Measurements from ENCODE around the gene VPS4A.

DNA sequence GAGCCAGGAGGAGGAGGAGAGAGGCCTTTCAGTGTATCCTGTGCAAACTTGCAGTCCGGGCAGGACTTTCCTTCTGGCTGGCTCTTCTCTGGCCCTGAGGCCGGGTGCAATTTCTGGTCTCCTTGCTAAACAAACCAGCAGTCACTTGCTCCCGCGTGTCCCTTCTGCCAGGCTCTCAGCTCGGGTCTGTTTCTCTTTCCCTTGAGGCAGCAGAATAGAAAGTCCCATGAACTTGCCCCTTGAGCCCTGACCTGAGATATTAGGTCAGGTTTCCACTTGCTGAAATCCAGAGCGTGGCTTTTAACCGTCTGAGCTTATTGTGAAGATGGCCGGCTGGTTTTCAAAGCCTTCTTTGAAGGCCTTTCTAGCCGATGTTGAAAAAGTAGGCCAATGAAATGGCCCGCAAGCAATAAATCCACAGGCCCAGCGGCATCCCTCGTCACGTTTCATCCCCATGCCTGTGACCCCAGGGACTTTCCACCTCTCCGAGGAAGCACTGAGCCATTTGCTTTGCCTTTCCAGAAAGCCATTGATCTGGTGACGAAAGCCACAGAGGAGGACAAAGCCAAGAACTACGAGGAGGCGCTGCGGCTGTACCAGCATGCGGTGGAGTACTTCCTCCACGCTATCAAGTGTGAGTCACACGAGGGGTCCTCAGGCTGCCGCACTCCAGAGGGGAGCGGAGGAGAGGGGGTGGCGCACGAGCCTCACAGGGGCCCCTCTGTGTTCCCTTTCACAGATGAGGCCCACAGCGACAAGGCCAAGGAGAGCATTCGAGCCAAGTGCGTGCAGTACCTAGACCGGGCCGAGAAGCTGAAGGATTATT, 4.5 kb downstream of the VPS4A start:
- TF ChIP-seq, protein P1, sequence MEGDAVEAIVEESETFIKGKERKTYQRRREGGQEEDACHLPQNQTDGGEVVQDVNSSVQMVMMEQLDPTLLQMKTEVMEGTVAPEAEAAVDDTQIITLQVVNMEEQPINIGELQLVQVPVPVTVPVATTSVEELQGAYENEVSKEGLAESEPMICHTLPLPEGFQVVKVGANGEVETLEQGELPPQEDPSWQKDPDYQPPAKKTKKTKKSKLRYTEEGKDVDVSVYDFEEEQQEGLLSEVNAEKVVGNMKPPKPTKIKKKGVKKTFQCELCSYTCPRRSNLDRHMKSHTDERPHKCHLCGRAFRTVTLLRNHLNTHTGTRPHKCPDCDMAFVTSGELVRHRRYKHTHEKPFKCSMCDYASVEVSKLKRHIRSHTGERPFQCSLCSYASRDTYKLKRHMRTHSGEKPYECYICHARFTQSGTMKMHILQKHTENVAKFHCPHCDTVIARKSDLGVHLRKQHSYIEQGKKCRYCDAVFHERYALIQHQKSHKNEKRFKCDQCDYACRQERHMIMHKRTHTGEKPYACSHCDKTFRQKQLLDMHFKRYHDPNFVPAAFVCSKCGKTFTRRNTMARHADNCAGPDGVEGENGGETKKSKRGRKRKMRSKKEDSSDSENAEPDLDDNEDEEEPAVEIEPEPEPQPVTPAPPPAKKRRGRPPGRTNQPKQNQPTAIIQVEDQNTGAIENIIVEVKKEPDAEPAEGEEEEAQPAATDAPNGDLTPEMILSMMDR (IDR thresholded peaks at IDR 0.05), result no peak
- TF ChIP-seq EP300 (IDR thresholded peaks at IDR 0.05), result no peak
